GM12891 (cell line): Measurements from ENCODE around the gene CLTCL1.

Source experiments
- POLR2A ChIP-seq: IDR thresholded peaks from 2 replicates; pipeline ENCODE4 v1.6.1; 2011; ENCODE audit warnings: low read depth, low read length, control low read depth
- POU2F2 ChIP-seq: IDR thresholded peaks from 2 replicates; pipeline ENCODE4 v1.6.1; 2011; ENCODE audit warnings: low read depth, mild to moderate bottlenecking, control low read depth, low read length, moderate library complexity

- TF ChIP-seq POU2F2 (no peak), POLR2A (no peak)
Observed at GRCh38 chr22:19329454-19329853, 37.9 kb upstream of the CLTCL1 start.
